HG02973 (cell line): ENCODE results near the gene STARD3.
"Not testable (repeated sequence)": the region's sequence is repeated elsewhere in the genome, so short reads cannot be mapped to it uniquely, and the experiment has no call there.

ENCODE experiments used
- ATAC-seq: cut with Tn5 transposase; IDR thresholded peaks from one replicate; pipeline ENCODE4 v1.9.1; 2021; ENCODE audit warnings: moderate library complexity; ENCODE audit not compliant: unreplicated experiment

STARD3 gene

DNA sequence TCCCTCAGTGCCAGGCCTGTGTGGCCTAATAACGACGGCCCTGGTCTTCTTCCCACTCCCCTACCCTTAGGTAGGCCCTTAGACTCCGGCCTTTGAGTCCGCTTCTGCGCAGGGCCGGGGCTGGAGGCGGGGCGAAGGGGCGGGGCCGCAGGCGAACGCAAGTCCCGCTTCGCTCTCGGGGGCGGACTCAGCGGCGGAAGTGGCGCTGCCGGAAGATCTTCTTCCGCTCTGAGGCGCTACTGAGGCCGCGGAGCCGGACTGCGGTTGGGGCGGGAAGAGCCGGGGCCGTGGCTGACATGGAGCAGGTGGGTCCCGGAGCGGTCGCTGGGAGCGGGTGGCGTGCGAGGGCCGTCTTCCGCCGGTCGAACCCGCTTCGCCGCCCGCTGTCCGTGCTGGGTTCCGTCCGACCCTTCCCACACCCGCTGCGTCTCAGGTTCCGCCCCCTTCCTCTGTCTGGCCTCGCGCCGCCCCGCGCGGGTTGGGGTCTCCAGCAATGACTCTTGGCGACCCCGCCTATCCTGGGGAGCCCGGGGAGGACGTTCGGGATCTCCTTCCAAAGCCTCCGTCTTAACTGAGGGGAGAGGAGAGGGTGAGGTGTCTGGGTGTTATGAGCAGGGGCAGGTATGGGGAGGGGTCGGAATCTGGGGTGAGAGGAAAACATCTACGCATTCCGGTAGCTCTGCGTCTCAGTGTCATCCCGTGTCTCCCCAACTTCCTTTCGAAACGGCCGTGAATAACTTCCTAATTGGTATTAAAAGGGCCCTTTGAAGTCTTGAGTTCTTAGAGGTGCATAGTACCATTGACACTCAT, at the start of gene STARD3:
STARD3 (plus strand) TSS at position 218 of the 810 bp plus-strand sequence. CDS start 16,388 bp downstream, outside the sequence.
- no peak for ATAC-seq

- ATAC-seq, result not testable (repeated sequence)
Observed at GRCh38 chr17:39590180-39590579, 46.8 kb upstream of the STARD3 start.

- no peak for ATAC-seq
Observed at GRCh38 chr17:39591958-39592954, 44.7 kb upstream of the STARD3 start.

DNA sequence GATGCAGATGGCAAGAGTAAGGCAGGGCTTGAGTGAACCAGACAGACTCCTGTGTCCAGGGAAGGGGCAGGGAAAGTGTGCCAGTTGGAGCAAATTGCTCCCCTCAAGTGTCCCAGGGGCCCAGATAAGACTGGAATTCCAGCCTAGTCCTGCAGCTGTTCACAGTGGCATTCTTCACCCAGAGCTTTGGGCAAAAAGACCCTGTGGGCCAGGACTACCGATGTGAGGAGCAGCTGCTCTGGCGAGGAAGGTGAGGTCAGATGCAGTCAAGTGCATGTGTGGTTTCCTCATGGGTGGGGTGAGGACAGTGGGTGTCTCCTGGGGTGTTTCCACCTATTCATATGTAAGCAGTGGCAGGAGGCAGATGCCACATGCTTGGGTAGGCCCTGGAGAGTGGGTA, 43.6 kb upstream of the STARD3 start:
- no peak for ATAC-seq

DNA sequence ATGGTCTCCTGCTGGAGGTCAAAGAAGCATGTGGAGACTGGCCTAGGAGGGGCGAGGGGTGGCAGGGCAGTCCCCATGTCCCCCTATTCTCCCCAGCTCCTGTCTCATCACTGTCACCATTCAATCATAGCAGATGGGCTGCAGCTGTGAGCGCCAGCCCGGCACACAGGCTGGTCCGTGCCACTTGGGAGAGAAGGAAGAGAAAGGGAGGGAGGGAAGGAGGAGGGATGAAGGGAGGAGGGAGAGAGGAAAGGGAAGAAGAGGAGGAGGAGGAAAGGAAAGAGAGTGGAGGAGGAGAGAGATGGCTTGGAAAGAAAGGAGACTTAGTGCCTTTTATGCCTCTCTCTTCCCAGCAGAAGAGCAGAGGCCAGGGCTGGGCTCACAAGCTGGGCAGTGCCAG, 41.6 kb upstream of the STARD3 start:
- ATAC-seq, result no peak

DNA sequence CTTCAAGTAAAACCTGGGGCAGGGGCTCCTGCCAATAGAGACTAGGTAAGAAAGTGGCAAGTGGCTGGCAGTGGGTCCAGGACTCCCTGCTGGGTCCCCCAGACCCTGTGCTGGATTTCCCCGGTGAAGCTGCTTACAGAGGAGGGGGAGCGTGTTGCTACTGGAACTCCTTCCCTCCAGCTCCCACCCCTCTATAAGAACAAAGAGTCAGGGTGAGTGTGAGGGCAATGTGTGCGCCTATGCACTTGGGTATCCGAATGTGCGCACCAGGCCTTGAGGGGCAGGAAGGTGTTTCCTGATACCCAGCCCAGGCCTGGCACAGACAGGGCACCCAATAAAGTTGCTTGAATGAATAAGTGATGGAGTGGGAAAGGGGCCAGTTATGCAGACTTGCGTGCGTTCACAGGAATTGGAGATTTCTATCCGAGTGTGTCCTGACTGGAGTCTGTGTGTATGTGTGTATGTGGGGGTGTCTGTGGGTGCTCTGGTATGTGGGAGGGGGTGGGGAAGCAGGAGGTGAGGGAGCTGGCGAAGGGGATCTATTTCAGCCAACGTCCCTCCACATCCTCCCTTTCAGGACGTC, 40.9 kb upstream of the STARD3 start:
- ATAC-seq, result no peak

- no peak for ATAC-seq
Observed at GRCh38 chr17:39596543-39597267, 40.2 kb upstream of the STARD3 start.

DNA sequence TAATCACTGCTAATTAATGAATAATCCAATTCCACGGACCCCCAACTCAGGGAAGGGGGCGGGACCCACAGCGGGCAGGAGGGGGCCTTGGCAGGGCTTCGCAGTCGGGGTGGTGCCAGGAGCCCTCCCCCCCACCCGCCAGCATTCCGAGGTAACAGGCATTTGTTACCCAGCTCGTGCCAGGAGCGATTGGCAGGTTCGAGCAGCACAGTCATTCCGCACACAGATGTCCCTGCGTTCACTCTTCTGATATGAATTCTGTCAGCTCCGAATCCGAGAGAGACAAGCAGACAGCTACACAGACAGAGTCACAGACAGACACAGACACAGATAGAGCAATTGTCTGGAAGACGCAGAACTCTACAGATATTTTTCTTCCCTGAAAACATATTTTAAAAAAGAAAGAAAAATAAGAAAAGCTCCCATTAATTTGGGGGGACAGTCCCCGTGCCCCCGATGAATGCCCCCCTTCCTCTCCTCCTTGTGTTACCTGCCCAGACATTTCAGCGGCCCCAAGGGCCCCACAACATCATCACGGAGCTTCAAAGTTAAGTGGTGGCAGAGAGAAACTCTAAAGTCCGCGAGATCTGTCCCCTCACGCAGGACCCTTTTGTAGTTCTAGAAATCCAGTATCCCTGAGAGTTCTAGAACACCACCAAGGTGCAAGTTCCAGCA, 39.4 kb upstream of the STARD3 start:
- ATAC-seq, result no peak

DNA sequence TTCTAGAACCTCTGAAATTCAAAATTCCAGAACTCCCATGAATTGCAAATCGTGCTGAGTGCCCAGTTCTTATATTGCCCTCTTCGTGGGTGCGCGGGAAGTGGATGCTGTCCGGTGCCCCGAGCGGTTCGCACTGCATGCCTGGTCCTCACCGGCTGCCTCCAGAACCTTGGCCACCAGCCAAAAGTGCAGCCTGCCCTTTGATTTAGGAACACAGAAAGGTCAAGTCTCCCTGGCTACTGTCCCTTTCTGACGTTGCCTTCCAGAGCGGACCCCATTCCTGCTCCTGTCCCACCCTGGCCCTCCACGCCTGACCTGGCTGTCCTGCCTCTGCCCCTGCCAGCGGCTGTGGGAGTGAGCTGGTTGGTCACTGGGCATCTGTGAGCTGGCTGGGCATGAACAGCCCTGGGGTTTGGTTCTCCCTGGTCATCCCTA, 38.9 kb upstream of the STARD3 start:
- ATAC-seq, result no peak

- no peak for ATAC-seq
Observed at GRCh38 chr17:39598630-39599003, 38.3 kb upstream of the STARD3 start.

DNA sequence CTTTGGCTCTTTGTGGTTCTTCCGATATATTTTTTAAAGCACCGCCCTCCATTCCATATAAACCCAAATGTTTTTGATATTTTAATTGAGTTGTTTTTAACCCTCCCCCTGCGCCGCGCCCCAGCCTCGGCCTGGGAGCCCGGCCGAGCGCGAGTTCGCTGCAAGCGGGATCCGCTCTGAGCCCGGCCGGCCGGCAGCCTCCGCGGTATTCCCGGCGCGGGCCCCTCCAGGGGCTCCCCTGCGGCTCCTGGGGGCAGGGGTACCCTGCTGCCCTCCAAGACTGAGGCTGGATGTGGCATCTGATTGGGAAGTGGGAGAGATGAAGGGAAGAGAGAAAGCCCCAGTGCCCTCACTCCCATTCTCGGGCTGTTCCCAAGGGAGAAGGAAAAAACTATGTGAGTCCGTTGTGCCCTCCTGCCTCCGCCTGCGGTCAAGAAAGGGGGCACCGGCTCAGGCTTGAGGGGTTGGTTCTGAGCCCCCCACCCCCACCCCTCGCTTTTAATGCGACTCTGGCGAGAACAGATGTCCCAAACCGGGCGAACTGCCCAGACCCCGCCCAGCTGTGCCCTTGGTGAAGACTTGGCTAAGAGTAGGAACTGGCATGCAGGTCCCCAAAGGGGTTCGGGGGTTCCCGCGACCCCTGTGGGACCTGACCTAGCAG, 37.8 kb upstream of the STARD3 start:
- ATAC-seq, result no peak

DNA sequence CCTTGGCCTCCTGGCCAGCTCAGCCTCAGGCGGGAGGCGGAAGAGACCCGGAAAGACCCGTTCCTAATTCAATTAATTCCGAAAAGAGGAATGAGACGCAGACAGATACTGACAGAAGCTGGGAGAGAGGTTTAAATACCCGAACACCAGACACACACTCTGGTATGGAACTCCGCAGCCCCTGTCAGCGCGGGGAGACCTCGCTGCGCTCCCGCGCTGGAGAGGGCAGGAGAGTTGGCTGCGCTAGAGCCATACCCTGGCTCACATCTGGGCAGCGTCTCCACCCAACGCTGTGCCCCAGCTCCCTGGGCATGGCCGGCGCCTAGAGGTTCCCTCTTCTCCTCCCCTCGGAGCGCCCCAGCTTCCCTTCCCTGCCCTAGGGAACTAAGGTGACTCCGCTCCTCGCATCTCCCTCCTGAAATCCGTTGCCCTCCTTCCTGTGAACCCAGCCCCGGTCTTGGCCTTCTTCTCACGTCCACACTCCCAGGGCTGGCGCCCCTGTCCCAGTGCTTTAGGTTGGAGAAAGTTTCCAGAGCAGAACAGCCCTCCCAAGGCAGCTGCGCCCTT, 37.2 kb upstream of the STARD3 start:
- ATAC-seq, result no peak

GRCh38 chr17:39600288-39600996, 36.5 kb upstream of the STARD3 start:
- ATAC-seq, result no peak

- no peak for ATAC-seq
Observed at GRCh38 chr17:39600997-39601597, 35.8 kb upstream of the STARD3 start.

DNA sequence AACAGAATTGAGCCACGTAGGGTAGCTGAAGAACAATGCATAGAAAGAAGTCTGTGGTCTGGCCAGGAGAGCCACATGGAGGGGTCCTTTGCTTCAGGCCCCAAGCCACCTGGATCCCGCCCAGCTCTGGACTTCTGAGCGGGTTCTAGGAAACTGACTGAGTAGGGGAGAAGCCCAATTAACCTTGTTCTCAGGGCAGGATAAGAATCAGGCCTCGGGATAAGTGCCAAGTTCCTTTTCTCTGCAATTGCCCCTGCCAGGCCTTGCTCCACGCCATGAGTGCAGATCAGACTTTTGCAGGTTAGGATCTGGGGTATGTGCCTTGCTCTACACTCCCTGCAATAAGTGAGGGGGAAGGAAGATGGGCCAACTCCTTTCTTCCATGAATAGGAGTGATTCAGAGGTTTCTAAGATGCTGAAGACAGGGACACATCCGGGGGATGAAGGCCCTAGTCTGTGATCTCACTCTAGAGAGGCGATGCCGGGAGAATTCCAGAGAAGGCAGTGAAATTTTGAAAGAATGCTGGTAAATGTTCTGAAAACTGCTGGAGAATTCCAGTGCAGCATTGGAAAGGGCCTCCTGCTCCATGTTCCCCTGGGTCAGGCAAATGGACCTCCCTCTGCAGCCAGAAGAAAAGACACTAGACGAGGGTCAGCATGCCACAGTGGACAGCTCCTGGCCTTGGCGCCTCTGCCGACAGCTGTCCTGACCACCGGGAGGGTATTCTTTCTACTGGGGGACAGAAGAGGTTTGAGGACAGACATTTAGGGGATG, 35.0 kb upstream of the STARD3 start:
- ATAC-seq, result no peak

- no peak for ATAC-seq
Observed at GRCh38 chr17:39602533-39603303, 34.2 kb upstream of the STARD3 start.
